ENCODE results near the gene NOXO1.
"Not testable (repeated sequence)": the region's sequence is repeated elsewhere in the genome, so short reads cannot be mapped to it uniquely, and the experiment has no call there.

Gene NOXO1

GRCh38 chr16:1962161-1963153, 18.8 kb downstream of the NOXO1 start:
- DNase-seq (ENCODE audit: low read depth): not testable (repeated sequence)

- no peak for DNase-seq (ENCODE audit: low read depth)
Observed at GRCh38 chr16:1961651-1962067, 19.6 kb downstream of the NOXO1 start.

DNA sequence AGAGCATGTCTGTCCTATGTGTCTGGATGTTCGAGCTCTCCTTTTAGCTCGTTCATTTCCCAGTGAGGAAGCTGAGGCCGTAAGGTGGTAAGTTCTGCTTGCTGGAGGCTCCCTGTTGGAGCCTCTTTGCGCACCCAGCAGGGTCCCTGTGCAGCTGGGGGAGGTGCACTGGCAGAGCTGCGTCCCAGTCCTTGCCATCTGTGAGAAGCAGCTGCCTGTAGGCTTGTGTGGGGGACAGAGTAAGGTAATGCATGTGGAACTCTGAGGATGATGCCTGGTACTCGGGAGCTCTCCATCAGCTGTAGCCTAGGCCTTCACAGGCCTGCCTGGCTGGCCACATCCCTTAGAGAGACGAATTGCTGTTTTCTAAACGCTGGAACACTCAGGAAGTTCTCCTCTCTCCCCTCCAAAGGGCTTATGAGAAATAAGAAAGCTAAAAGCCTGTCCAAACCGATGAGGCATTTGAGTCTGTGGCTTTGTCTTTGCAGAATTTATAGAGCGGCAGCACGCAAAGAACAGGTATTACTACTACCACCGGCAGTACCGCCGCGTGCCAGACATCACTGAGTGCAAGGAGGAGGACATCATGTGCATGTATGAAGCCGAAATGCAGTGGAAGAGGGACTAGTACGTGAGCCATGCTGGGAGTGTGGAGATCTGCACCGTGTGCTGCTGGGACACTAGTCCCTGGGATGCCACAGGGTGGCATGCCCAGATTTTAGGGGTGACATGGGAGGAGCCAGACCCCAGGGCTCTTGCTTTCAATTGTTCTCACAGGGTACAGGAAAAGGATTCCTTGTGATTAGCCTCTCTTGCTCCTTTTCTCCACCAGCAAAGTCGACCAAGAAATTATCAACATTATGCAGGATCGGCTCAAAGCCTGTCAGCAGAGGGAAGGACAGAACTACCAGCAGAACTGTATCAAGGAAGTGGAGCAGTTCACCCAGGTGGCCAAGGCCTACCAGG, 20.3 kb downstream of the NOXO1 start:
- DNase-seq (ENCODE audit: low read depth): no peak

- DNase-seq (ENCODE audit: low read depth): peak; percentile 65
Observed at GRCh38 chr16:1959269-1960039, 21.8 kb downstream of the NOXO1 start, which contains the start of gene NDUFB10. NDUFB10 (plus strand) TSS chr16:1959538; CDS start chr16:1959625, 87 bp downstream.

- no peak for DNase-seq (ENCODE audit: low read depth)
Observed at GRCh38 chr16:1958715-1959268, 22.5 kb downstream of the NOXO1 start.

DNA sequence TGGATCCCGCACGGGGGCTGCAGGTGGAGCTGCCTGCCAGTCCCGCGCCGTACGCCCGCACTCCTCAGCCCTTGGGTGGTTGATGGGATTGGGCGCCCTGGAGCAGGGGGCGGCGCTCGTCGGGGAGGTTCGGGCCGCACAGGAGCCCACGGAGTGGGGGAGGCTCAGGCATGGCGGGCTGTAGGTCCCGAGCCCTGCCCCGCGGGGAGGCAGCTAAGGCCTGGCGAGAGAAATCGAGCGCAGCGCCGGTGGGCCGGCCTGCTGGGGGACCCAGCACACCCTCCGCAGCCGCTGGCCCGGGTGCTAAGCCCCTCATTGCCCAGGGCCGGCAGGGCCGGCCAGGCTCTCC, 23.2 kb downstream of the NOXO1 start:
- DNase-seq (ENCODE audit: low read depth): not testable (repeated sequence)

GRCh38 chr16:1957434-1958142, 23.7 kb downstream of the NOXO1 start:
- not testable (repeated sequence) for DNase-seq (ENCODE audit: low read depth)

- DNase-seq (ENCODE audit: low read depth): no peak
Observed at GRCh38 chr16:1953734-1954133, 27.5 kb downstream of the NOXO1 start.

GRCh38 chr16:1950559-1950958, 30.7 kb downstream of the NOXO1 start:
- DNase-seq (ENCODE audit: low read depth): no peak

GRCh38 chr16:1950047-1950446, 31.2 kb downstream of the NOXO1 start:
- no peak for DNase-seq (ENCODE audit: low read depth)

DNA sequence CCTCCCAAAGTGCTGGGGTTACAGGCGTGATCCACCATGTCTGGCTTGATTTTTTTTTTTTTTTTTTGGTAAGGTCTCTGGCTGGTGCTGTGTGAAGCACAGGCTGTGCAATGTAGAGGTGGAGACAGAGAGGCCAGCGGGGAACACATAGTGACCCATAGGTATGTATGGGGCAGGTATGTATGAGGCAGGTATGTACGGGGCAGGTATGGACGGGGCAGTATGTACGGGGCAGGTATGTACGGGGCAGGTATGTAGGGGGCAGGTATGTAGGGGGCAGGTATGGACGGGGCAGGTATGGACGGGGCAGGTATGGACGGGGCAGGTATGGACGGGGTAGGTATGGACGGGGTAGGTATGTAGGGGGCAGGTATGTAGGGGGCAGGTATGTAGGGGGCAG, 31.8 kb downstream of the NOXO1 start:
- no peak for DNase-seq (ENCODE audit: low read depth)

GRCh38 chr16:1947369-1947670, 33.9 kb downstream of the NOXO1 start:
- DNase-seq (ENCODE audit: low read depth): no peak

DNA sequence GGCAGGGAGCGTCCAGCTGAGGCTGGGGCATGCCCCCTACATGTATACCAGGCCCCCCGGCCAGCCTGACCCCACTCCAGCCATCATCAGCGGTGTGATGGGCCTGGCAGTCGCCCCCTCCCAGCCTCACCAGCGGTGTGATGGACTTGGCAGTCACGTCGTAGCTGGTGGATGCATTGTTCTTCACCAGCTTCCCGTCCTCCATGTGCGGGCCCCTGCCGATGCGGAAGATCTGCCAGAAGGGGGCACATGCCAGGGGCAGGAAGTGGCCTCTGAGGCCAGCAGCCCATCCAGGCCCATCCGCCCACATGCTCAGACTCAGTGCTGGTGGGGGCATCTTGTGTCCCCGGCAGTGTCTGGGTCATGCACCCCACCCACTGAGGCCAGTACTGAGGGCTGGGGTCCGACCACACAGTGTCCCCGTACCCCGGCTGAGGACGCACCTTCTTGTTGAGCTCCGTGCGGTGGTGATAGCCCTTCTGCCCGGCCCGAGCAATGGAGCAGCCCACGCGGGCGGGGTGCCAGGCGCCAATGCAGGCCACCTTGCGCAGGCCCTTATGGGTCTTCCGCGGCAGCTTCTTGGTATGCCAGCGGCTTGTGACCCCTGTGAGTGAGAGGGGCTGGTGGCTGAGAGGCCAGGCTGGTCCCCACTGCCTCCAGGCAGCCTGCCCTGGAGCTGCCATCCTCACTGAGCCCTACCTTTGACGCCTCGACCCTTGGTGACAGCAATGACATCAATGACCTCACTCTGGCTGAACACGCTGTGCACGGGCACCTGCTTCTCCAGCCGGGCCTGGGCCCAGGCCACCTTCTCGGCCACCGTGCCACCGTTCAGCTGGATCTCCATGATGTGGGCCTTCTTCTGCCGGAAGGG, 34.5 kb downstream of the NOXO1 start:
- DNase-seq (ENCODE audit: low read depth): no peak

GRCh38 chr16:1945559-1946391, 35.5 kb downstream of the NOXO1 start:
- DNase-seq (ENCODE audit: low read depth): no peak

- no peak for DNase-seq (ENCODE audit: low read depth)
Observed at GRCh38 chr16:1944612-1945199, 36.6 kb downstream of the NOXO1 start.

GRCh38 chr16:1942810-1943726, 38.2 kb downstream of the NOXO1 start, which contains the start of gene MSRB1:
MSRB1 (minus strand) TSS chr16:1943199; CDS start chr16:1943156, 43 bp downstream.
- DNase-seq (ENCODE audit: low read depth): peak; percentile 97

DNA sequence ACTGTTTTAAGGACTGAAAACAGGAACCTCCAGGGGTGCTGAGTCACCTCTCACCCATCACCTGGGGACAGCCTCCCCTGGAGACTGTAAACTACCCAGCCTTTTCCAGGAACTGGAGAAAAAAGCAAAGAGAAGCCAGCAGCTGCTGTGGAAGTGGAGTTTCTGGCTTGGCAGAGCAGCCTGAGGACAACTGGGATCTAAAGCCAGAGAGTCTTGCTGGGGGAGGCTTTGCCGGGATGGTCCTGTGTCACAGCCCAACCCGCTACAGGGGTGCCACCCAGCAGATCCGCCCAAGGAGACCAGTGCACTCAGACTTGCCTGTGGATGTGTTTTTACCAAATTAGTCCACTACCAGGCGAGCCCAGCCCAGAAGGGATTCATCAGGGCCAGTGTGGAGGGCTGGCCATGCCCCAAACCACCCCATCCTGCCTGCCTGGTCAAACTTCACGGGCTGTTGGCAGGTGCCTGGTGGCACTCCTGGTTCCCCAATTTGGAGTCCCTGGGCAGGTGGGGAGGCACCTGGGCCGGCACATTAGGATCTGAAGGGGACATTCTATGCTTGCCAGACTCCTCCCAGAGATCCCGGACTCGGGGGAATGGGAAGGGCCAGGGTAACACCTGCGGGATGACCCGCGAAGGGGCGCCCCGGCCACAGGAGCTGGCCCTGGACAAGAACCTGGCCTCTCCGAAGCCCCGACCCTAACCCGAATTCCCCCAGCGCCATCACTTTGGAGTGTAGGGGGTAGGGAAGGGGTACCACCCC, 39.0 kb downstream of the NOXO1 start:
- no peak for DNase-seq (ENCODE audit: low read depth)

All from stromal cell of bone marrow (primary cell).